ENCODE data around the gene HMGN2.

- TF ChIP-seq CTCF (conservative IDR thresholded peaks at IDR 0.05 in 1 of 2, IDR thresholded peaks at IDR 0.05 in 1 of 2; ENCODE audit: low read depth in 1 of 2, low read length in 2 of 2) (no peak), EZH2 (IDR thresholded peaks at IDR 0.05; ENCODE audit: low read length, missing control alignments) (no peak)
These were observed 34.2 kb upstream of the HMGN2 start for GRCh38 chr1:26438041-26438440.
